ENCODE results near the gene TIMP4.

Gene TIMP4

DNA sequence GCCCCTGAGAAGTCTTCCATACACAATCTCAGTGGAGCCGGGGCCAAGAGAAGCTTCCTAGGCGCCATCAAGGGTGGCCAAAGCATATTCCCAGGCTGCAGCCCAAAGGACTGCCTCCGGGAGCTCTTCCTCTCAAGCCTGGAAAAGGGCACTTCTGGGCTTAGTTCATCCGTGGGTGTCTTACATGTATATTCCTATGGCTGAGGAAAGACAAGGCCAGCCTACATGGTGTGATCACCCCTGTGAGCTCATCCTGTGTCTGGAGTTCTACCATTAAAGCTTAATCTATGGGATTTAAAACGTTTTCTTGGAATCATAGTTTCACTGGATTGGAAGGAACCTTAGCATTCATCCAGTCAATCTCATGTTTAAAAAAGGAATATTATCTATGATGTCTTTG, 21.9 kb upstream of the TIMP4 start:
- Mint-ChIP-seq H3K4me3 (no peak overlapping the region), H3K36me3 (ENCODE audit: insufficient read depth) (no peaks in the 10 kb centered on the region), H3K27me3 (no peaks in the 10 kb centered on the region), H3K27ac (no peak overlapping the region), H3K4me1 (ENCODE audit: low read depth in 2 of 2) (no peaks in the 10 kb centered on the region), H3K9me3 (no peaks in the 10 kb centered on the region)
- ATAC-seq (replicated peaks) (no peak), DNase-seq (no peak)

DNA sequence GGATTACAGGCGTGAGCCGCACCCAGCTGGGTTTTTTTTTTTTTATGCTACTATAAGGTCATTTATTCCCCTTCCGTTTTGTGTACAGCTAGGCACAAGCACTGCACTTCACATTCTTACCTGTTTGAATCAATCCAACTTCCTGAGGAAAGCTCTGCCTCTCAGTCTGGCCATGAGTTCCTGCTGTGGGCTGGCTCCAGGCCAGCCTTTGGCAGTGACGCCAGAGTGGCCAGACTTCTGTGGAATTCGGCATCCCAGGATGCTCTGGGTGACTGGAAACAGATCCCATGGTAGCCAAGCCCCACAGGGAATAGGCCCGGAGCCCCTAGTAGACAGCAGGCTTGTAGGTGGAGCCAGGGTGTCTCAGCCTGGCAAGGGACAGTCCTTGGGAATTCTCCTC, 21.5 kb upstream of the TIMP4 start:
- no peak for DNase-seq
- Mint-ChIP-seq H3K4me3 (no peak overlapping the region), H3K4me1 (ENCODE audit: low read depth in 2 of 2) (no peaks in the 10 kb centered on the region), H3K27ac (no peak overlapping the region), H3K36me3 (ENCODE audit: insufficient read depth) (no peaks in the 10 kb centered on the region), H3K9me3 (no peaks in the 10 kb centered on the region), H3K27me3 (no peaks in the 10 kb centered on the region)
- no peak for ATAC-seq (replicated peaks)

DNA sequence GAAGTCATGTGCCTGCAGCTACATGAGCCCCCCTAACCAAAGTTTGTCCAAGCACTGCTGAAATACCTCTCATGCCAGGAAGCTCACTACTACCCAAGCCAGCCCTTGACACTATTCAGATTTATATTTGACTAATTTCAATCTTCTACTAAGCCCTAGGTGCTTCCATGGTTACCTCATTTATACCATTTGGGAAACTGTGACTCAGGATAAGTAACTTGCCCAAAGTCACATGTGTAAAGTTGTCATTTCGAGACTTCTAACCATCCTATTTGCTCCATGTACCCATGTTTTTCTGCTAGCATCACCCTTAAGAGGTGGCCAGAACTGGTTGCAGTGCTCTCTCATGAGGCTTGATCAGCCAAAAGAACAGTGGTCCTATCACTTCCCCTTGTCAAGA, 20.7 kb upstream of the TIMP4 start:
- H3K27ac Mint-ChIP-seq, result no peak overlapping the region
- DNase-seq (no peak), ATAC-seq (replicated peaks) (no peak)
- no peaks in the 10 kb centered on the region for H3K36me3 Mint-ChIP-seq (ENCODE audit: insufficient read depth)
- no peaks in the 10 kb centered on the region for H3K9me3 Mint-ChIP-seq
- H3K4me1 Mint-ChIP-seq (ENCODE audit: low read depth in 2 of 2), result no peaks in the 10 kb centered on the region
- H3K27me3 Mint-ChIP-seq, result no peaks in the 10 kb centered on the region
- H3K4me3 Mint-ChIP-seq, result no peak overlapping the region

DNA sequence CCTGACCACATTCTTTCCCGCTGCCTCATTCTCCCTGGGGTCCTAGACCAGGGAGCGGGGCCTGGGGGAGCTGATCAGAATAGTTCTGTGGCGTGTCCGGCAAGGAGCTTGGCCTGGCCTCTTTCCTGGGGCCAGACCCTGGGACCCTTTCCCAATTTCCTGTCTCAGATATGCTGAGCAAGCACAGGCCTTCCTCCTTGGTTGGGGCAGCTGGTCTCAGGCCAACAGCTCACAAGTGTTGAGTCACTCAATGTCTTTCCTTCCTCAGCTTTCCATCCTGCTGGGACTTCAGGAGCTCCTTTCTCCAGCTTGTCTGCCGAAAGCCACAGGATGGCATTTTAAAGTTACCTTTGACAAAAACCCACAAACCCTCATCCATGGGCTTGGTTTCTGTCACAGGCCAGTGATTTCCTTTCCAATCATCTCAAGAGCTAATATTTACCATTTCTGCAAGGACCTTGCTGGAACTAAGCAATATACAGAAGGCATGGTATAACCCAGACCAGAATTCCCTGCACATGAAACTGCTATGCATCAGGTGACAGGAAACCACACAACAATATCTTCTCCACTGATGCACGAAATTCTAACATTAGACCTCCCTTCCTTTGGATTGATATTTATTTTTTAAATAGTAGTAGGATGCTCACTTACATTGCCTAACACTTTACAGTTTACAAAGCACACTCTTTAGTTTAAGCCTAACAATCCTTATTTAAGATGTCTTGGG, 19.5 kb upstream of the TIMP4 start:
- Mint-ChIP-seq H3K27me3 (no peaks in the 10 kb centered on the region), H3K9me3 (peaks cover 0 to 2% of the 10 kb centered on the region in 2 donors), H3K36me3 (ENCODE audit: insufficient read depth) (no peaks in the 10 kb centered on the region), H3K27ac (no peak overlapping the region), H3K4me3 (no peak overlapping the region), H3K4me1 (ENCODE audit: low read depth in 2 of 2) (no peaks in the 10 kb centered on the region)
- DNase-seq (no peak), ATAC-seq (replicated peaks) (no peak)

DNA sequence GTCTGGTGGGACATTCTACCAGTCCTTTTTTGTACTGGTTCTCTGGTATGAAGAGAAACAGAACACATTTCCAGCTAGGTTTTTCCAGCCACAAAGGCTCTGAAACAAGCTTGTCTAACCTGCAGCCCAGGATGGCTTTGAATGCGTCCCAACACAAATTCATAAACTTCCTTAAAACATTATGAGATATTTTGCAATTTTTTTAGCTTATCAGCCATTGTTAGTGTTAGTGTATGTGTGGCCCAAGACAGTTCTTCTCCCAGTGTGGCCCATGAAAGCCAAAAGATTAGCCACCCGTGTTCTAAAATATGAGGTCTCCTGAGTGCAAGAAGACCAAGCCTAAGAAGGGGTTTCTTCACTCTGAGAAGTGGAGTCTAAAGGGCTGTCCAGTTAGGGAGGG, 18.4 kb upstream of the TIMP4 start:
- Mint-ChIP-seq H3K4me3 (no peak overlapping the region), H3K27ac (no peak overlapping the region), H3K27me3 (no peaks in the 10 kb centered on the region), H3K9me3 (peaks cover 4% of the 10 kb centered on the region in 2 donors), H3K36me3 (ENCODE audit: insufficient read depth) (no peaks in the 10 kb centered on the region), H3K4me1 (ENCODE audit: low read depth in 2 of 2) (no peaks in the 10 kb centered on the region)
- no peak for DNase-seq
- no peak for ATAC-seq (replicated peaks)

GRCh38 chr3:12175844-12176453, 17.2 kb upstream of the TIMP4 start:
- no peaks in the 10 kb centered on the region for H3K27me3 Mint-ChIP-seq
- no peaks in the 10 kb centered on the region for H3K36me3 Mint-ChIP-seq (ENCODE audit: insufficient read depth)
- peaks cover 4 to 6% of the 10 kb centered on the region in 2 donors for H3K9me3 Mint-ChIP-seq
- DNase-seq (no peak), ATAC-seq (replicated peaks) (no peak)
- H3K4me3 Mint-ChIP-seq, result no peak overlapping the region
- H3K27ac Mint-ChIP-seq, result no peak overlapping the region
- H3K4me1 Mint-ChIP-seq (ENCODE audit: low read depth in 2 of 2), result no peaks in the 10 kb centered on the region

- no peaks in the 10 kb centered on the region for H3K36me3 Mint-ChIP-seq (ENCODE audit: insufficient read depth)
Measured at GRCh38 chr3:12175137-12175593, 16.5 kb upstream of the TIMP4 start.

GRCh38 chr3:12170207-12170606, 11.5 kb upstream of the TIMP4 start:
- Mint-ChIP-seq H3K9me3 (peaks cover 4 to 6% of the 10 kb centered on the region in 2 donors), H3K4me1 (ENCODE audit: low read depth in 2 of 2) (no peaks in the 10 kb centered on the region), H3K27me3 (peaks cover 7 to 8% of the 10 kb centered on the region in 2 donors), H3K27ac (no peak overlapping the region), H3K4me3 (no peak overlapping the region), H3K36me3 (ENCODE audit: insufficient read depth) (no peaks in the 10 kb centered on the region)
- no peak for ATAC-seq (replicated peaks)
- no peak for DNase-seq

More at GRCh38 chr3:12175137-12175593, 16.5 kb upstream of the TIMP4 start:
- DNase-seq, result no peak
- H3K9me3 Mint-ChIP-seq, result peaks cover 4 to 6% of the 10 kb centered on the region in 2 donors
- no peaks in the 10 kb centered on the region for H3K27me3 Mint-ChIP-seq
- no peak for ATAC-seq (replicated peaks)
- H3K27ac Mint-ChIP-seq, result no peak overlapping the region
- no peaks in the 10 kb centered on the region for H3K4me1 Mint-ChIP-seq (ENCODE audit: low read depth in 2 of 2)
- no peak overlapping the region for H3K4me3 Mint-ChIP-seq

GRCh38 chr3:12165909-12166308, 7.2 kb upstream of the TIMP4 start:
- Mint-ChIP-seq H3K36me3 (ENCODE audit: insufficient read depth) (no peaks in the 10 kb centered on the region), H3K27me3 (peaks cover 13 to 16% of the 10 kb centered on the region in 2 donors), H3K27ac (no peak overlapping the region), H3K4me3 (no peak overlapping the region), H3K9me3 (no peaks in the 10 kb centered on the region), H3K4me1 (ENCODE audit: low read depth in 2 of 2) (no peaks in the 10 kb centered on the region)
- DNase-seq, result no peak
- ATAC-seq (replicated peaks), result no peak

GRCh38 chr3:12159227-12159601, 502 bp upstream of the TIMP4 start:
- Mint-ChIP-seq H3K4me1 (ENCODE audit: low read depth in 2 of 2) (no peaks in the 10 kb centered on the region), H3K36me3 (ENCODE audit: insufficient read depth) (no peaks in the 10 kb centered on the region), H3K4me3 (no peak overlapping the region), H3K27me3 (peaks cover 24 to 44% of the 10 kb centered on the region in 2 donors), H3K9me3 (no peaks in the 10 kb centered on the region), H3K27ac (no peak overlapping the region)
- ATAC-seq (replicated peaks) (no peak), DNase-seq (no peak)

GRCh38 chr3:12157026-12157425, 1.7 kb downstream of the TIMP4 start:
- DNase-seq (no peak), ATAC-seq (replicated peaks) (no peak)
- no peaks in the 10 kb centered on the region for H3K4me1 Mint-ChIP-seq (ENCODE audit: low read depth in 2 of 2)
- no peak overlapping the region for H3K27ac Mint-ChIP-seq
- no peaks in the 10 kb centered on the region for H3K9me3 Mint-ChIP-seq
- H3K36me3 Mint-ChIP-seq (ENCODE audit: insufficient read depth), result no peaks in the 10 kb centered on the region
- peaks cover 18 to 47% of the 10 kb centered on the region in 2 donors for H3K27me3 Mint-ChIP-seq
- H3K4me3 Mint-ChIP-seq, result no peak overlapping the region

GRCh38 chr3:12155828-12156227, 2.9 kb downstream of the TIMP4 start:
- Mint-ChIP-seq H3K4me3 (no peak overlapping the region), H3K27ac (no peak overlapping the region), H3K9me3 (no peaks in the 10 kb centered on the region), H3K4me1 (ENCODE audit: low read depth in 2 of 2) (no peaks in the 10 kb centered on the region), H3K27me3 (peaks cover 18 to 50% of the 10 kb centered on the region in 2 donors), H3K36me3 (ENCODE audit: insufficient read depth) (no peaks in the 10 kb centered on the region)
- DNase-seq (no peak), ATAC-seq (replicated peaks) (no peak)

DNA sequence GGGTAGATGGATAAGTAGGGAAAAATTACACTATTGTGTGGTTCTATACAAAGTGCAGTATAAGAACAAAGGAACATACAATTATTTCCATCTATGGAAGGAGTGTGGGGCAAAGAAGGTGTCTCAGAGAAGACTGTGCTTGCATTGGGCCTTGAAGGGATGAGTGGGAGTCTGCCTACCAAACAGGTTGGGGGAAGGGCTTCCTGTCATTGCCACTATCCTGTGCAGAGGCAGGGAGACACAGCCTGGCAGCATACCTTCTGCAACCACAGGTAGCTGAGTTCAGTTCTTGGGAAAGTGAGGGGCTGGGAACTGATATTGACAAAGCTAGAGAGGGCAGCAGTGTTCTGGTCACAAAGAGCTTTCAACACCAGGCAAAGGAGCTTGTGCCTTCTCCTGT, 3.4 kb downstream of the TIMP4 start:
- H3K27me3 Mint-ChIP-seq, result peaks cover 18 to 50% of the 10 kb centered on the region in 2 donors
- DNase-seq, result no peak
- H3K4me1 Mint-ChIP-seq (ENCODE audit: low read depth in 2 of 2), result no peaks in the 10 kb centered on the region
- H3K9me3 Mint-ChIP-seq, result no peaks in the 10 kb centered on the region
- H3K4me3 Mint-ChIP-seq, result no peak overlapping the region
- no peak overlapping the region for H3K27ac Mint-ChIP-seq
- ATAC-seq (replicated peaks), result no peak
- no peaks in the 10 kb centered on the region for H3K36me3 Mint-ChIP-seq (ENCODE audit: insufficient read depth)

DNA sequence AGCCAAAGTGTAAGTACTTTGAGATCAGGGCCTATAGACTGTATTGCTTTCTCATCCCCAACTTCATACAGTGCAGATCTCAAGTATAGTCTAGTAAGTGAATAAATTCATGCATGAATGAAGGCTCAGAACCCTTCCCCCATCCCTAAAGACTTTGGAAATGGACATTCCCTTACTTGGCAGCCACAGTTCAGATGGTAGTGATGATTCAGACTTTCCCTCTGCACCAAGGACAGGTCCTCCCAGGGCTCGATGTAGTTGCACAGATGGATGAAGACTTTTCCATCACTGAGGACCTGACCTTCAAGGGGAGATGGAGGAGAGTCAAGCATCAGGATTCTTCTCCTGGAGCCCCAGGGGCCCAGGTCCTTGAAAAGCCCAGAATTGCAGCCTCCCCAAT, 4.6 kb downstream of the TIMP4 start:
- H3K36me3 Mint-ChIP-seq (ENCODE audit: insufficient read depth), result no peaks in the 10 kb centered on the region
- no peaks in the 10 kb centered on the region for H3K4me1 Mint-ChIP-seq (ENCODE audit: low read depth in 2 of 2)
- no peak overlapping the region for H3K27ac Mint-ChIP-seq
- H3K27me3 Mint-ChIP-seq, result peaks cover 19 to 47% of the 10 kb centered on the region in 2 donors
- H3K9me3 Mint-ChIP-seq, result no peaks in the 10 kb centered on the region
- ATAC-seq (replicated peaks), result no peak
- DNase-seq, result no peak
- no peak overlapping the region for H3K4me3 Mint-ChIP-seq

Data from effector memory CD8-positive, alpha-beta T cell (primary cell).